Neural cell (in vitro differentiated cells): ENCODE data around the gene GABPA. TPM values are rescaled to one million over a fixed set of nuclear protein-coding genes. Genes with fewer than 3 reads are reported as not detected.

Experiments used
- H2AFZ ChIP-seq: fragments of 200-600, 300-800 bp; sonication (generic), shearing (Covaris generic); 2 replicates; pipeline ENCODE4 v1.6.0; 2014; ENCODE audit warnings: low read depth, mild to moderate bottlenecking, antibody characterized with exemption, low read length, moderate library complexity
- H3F3A ChIP-seq: fragments of 200-600 bp; shearing (Covaris generic); 2 replicates; pipeline ENCODE4 v1.6.1; 2016; ENCODE audit warnings: mild to moderate bottlenecking, moderate library complexity, mixed read lengths, antibody characterized with exemption, low read length; ENCODE audit not compliant: insufficient read depth, poor library complexity, severe bottlenecking
- H3K27ac ChIP-seq: fragments of 200-600, 300-800 bp; sonication (generic), shearing (Covaris generic); 2 replicates; pipeline ENCODE4 v1.5.1; 2014; ENCODE audit warnings: mild to moderate bottlenecking, low read length, moderate library complexity
- H3K27me3 ChIP-seq: fragments of 300-800, 200-600 bp; sonication (generic), shearing (Covaris generic); 2 replicates; pipeline ENCODE4 v1.6.0; 2014; ENCODE audit warnings: mild to moderate bottlenecking, low read depth, low read length, moderate library complexity; ENCODE audit not compliant: insufficient read depth
- H3K36me3 ChIP-seq: fragments of 300-800, 200-600 bp; sonication (generic), shearing (Covaris generic); 2 replicates; pipeline ENCODE4 v1.5.1; 2014; ENCODE audit warnings: mild to moderate bottlenecking, antibody characterized with exemption, low read length, moderate library complexity; ENCODE audit not compliant: insufficient read depth
- H3K4me2 ChIP-seq: fragments of 300-800, 200-600 bp; sonication (generic), shearing (Covaris generic); 2 replicates; pipeline ENCODE4 v1.6.0; 2014; ENCODE audit warnings: mild to moderate bottlenecking, low read length
- H3K4me3 ChIP-seq: fragments of 300-800, 200-600 bp; sonication (generic), shearing (Covaris generic); 2 replicates; pipeline ENCODE4 v1.5.1; 2014; ENCODE audit warnings: mild to moderate bottlenecking, low read length, moderate library complexity
- H3K79me2 ChIP-seq: fragments of 200-600 bp; shearing (Covaris generic); replicated peaks from 2 replicates; pipeline ENCODE4 v1.6.0; 2014; ENCODE audit warnings: mild to moderate bottlenecking, low read length, moderate library complexity; ENCODE audit not compliant: insufficient read depth
- H3K9ac ChIP-seq: fragments of 300-800, 200-600 bp; sonication (generic), shearing (Covaris generic); 2 replicates; pipeline ENCODE4 v1.6.1; 2016; ENCODE audit warnings: mild to moderate bottlenecking, low read length, mixed read lengths
- H3K9me2 ChIP-seq: fragments of 200-600 bp; shearing (Covaris generic); 2 replicates; pipeline ENCODE4 v1.6.1; 2016; ENCODE audit warnings: mild to moderate bottlenecking, low read length, mixed read lengths; ENCODE audit not compliant: insufficient read depth
- H3K9me3 ChIP-seq: fragments of 200-600, 300-800 bp; sonication (generic), shearing (Covaris generic); 2 replicates; pipeline ENCODE4 v1.6.1; 2016; ENCODE audit warnings: mild to moderate bottlenecking, mixed run types, low read length, moderate library complexity, mixed read lengths
- H4K20me1 ChIP-seq: fragments of 200-600 bp; shearing (Covaris generic); 2 replicates; pipeline ENCODE4 v1.6.1; 2016; ENCODE audit warnings: mild to moderate bottlenecking, mixed run types; ENCODE audit not compliant: insufficient read depth
- EP300 ChIP-seq: fragments of 450-650 bp; conservative IDR thresholded peaks from 2 replicates; pipeline ENCODE4 v1.6.1; 2014; ENCODE audit warnings: antibody characterized with exemption, mild to moderate bottlenecking, moderate library complexity; ENCODE audit not compliant: poor library complexity, severe bottlenecking
- EZH2 ChIP-seq: fragments of 200-600, 300-800 bp; shearing (Covaris generic), sonication (generic); IDR thresholded peaks from 2 replicates; pipeline ENCODE4 v1.6.1; 2014; ENCODE audit warnings: antibody characterized with exemption, low read length, borderline replicate concordance, mild to moderate bottlenecking; ENCODE audit not compliant: insufficient read depth, poor library complexity, severe bottlenecking
- MXI1 ChIP-seq: fragments of 450-650 bp; conservative IDR thresholded peaks from 2 replicates; pipeline ENCODE4 v1.6.1; 2014; ENCODE audit warnings: antibody characterized with exemption, mild to moderate bottlenecking; ENCODE audit not compliant: poor library complexity, severe bottlenecking
- POLR2AphosphoS5 ChIP-seq: IDR thresholded peaks from 2 replicates; pipeline ENCODE4 v1.6.1; 2012
- RAD21 ChIP-seq: fragments of 450-650 bp; conservative IDR thresholded peaks from 2 replicates; pipeline ENCODE4 v1.6.1; 2014; ENCODE audit warnings: antibody characterized with exemption, mild to moderate bottlenecking, moderate library complexity
- REST ChIP-seq: IDR thresholded peaks from 2 replicates; pipeline ENCODE4 v1.6.1; 2012; ENCODE audit warnings: borderline replicate concordance
- SMC3 ChIP-seq: fragments of 450-650 bp; conservative IDR thresholded peaks from 2 replicates; pipeline ENCODE4 v1.6.1; 2014; ENCODE audit warnings: antibody characterized with exemption, mild to moderate bottlenecking, moderate library complexity; ENCODE audit not compliant: poor library complexity
- TAF1 ChIP-seq: IDR thresholded peaks from 2 replicates; pipeline ENCODE4 v1.6.1; 2012; ENCODE audit warnings: low read depth
- polyA plus RNA-seq: library from polyadenylated mRNA; depleted of rRNA; stranded (reverse); fragments of >200 nt; gene quantifications from 2 replicates; pipeline ENCODE4 v1.2.3, GENCODE V29; 2014
- TF ChIP-seq, protein P1 (sequence below): fragments of 450-650 bp; IDR thresholded peaks from 2 replicates; pipeline ENCODE4 v1.5.1; 2014; ENCODE audit warnings: antibody characterized with exemption, mild to moderate bottlenecking, moderate library complexity; ENCODE audit not compliant: poor library complexity, severe bottlenecking

GABPA gene
- polyA plus RNA-seq, 1 donor from 2014 or later = 45.4 TPM

GRCh38 chr21:25752416-25752815 is 17.6 kb downstream of the GABPA start:
- H4K20me1 ChIP-seq = no peaks in the 10 kb centered on the region
- no peak overlapping the region for H3K27ac ChIP-seq
- no peaks in the 10 kb centered on the region for H3K79me2 ChIP-seq
- H3K4me3 ChIP-seq = no peak overlapping the region
- no peak overlapping the region for H3K4me2 ChIP-seq
- no peaks in the 10 kb centered on the region for H3F3A ChIP-seq
- H3K27me3 ChIP-seq = no peaks in the 10 kb centered on the region
- no peak for TF ChIP-seq EZH2
- TF ChIP-seq SMC3 = no peak
- no peak for TF ChIP-seq REST
- TF ChIP-seq EP300 = no peak
- TF ChIP-seq RAD21 = no peak
- H3K36me3 ChIP-seq = no peaks in the 10 kb centered on the region
- H3K9me3 ChIP-seq = no peaks in the 10 kb centered on the region
- no peaks in the 10 kb centered on the region for H3K9me2 ChIP-seq
- no peak overlapping the region for H3K9ac ChIP-seq
- H2AFZ ChIP-seq = no peak overlapping the region

DNA sequence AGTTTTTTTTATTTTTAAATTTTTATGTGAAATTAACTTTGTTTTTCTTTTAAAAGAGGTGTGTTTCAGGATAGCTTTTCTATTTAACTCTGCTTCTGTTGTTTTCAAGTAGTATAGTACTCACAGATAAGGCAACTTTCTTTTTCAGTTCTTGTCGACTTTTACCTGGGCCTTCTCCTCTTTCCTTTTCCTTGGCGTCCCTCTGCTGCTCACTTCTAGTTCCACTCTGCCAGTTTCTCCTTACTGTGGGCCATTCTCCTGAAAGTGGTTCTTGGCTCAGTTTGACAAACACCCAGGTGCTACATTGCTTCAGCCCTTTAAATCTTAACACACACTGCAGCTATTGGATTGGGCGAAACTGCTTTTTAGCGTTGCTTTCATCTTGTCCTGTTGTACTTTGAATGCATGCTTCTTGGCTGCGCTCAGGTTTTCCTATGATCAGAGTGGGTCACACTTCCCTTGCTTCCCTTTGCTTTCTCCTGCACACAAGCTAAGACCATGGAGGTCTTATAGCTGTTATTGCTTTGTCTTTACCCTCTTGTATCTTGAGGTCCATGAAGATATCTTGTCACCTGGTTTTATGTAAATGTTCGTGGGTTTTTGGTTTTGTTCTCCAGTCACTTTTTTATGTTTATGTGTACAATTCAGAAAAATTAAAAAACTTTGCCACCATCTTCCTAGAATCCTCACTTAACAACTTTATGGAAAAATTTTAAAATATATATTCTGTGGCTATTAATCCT is 21.6 kb downstream of the GABPA start:
- no peaks in the 10 kb centered on the region for H3F3A ChIP-seq
- no peak overlapping the region for H2AFZ ChIP-seq
- H3K79me2 ChIP-seq = no peaks in the 10 kb centered on the region
- H3K36me3 ChIP-seq = peaks cover 6% of the 10 kb centered on the region
- H3K9me2 ChIP-seq = no peaks in the 10 kb centered on the region
- TF ChIP-seq REST (no peak), MXI1 (no peak), RAD21 (no peak), POLR2AphosphoS5 (no peak), EZH2 (no peak), TAF1 (no peak), EP300 (no peak), SMC3 (no peak)
- TF ChIP-seq, protein P1, sequence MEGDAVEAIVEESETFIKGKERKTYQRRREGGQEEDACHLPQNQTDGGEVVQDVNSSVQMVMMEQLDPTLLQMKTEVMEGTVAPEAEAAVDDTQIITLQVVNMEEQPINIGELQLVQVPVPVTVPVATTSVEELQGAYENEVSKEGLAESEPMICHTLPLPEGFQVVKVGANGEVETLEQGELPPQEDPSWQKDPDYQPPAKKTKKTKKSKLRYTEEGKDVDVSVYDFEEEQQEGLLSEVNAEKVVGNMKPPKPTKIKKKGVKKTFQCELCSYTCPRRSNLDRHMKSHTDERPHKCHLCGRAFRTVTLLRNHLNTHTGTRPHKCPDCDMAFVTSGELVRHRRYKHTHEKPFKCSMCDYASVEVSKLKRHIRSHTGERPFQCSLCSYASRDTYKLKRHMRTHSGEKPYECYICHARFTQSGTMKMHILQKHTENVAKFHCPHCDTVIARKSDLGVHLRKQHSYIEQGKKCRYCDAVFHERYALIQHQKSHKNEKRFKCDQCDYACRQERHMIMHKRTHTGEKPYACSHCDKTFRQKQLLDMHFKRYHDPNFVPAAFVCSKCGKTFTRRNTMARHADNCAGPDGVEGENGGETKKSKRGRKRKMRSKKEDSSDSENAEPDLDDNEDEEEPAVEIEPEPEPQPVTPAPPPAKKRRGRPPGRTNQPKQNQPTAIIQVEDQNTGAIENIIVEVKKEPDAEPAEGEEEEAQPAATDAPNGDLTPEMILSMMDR = no peak
- no peak overlapping the region for H3K9ac ChIP-seq
- no peaks in the 10 kb centered on the region for H4K20me1 ChIP-seq
- no peak overlapping the region for H3K4me3 ChIP-seq
- H3K4me2 ChIP-seq = no peak overlapping the region
- H3K27ac ChIP-seq = no peak overlapping the region
- H3K9me3 ChIP-seq = no peaks in the 10 kb centered on the region
- H3K27me3 ChIP-seq = no peaks in the 10 kb centered on the region
